Measurements from ENCODE around the gene SORCS3.

- TF ChIP-seq, protein P1, sequence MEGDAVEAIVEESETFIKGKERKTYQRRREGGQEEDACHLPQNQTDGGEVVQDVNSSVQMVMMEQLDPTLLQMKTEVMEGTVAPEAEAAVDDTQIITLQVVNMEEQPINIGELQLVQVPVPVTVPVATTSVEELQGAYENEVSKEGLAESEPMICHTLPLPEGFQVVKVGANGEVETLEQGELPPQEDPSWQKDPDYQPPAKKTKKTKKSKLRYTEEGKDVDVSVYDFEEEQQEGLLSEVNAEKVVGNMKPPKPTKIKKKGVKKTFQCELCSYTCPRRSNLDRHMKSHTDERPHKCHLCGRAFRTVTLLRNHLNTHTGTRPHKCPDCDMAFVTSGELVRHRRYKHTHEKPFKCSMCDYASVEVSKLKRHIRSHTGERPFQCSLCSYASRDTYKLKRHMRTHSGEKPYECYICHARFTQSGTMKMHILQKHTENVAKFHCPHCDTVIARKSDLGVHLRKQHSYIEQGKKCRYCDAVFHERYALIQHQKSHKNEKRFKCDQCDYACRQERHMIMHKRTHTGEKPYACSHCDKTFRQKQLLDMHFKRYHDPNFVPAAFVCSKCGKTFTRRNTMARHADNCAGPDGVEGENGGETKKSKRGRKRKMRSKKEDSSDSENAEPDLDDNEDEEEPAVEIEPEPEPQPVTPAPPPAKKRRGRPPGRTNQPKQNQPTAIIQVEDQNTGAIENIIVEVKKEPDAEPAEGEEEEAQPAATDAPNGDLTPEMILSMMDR (conservative IDR thresholded peaks at IDR 0.05; ENCODE audit: low read length) = no peak
- no peak for TF ChIP-seq EZH2phosphoT487 (IDR thresholded peaks at IDR 0.05; ENCODE audit: borderline replicate concordance)
Measured at GRCh38 chr10:104931612-104932134, 290.6 kb downstream of the SORCS3 start.

Data from Loucy (cell line).